Erythroblast (primary cell): ENCODE measurements around the gene SLC4A8.
"Not testable (repeated sequence)": the region's sequence is repeated elsewhere in the genome, so short reads cannot be mapped to it uniquely, and the experiment has no call there.

Source experiments
- DNase-seq, 2 experiments: peaks; one replicate each; lab custom pipeline; 2025; lab: John Stamatoyannopoulos, UW
- GATA1 ChIP-seq: IDR thresholded peaks from 2 replicates; pipeline ENCODE4 v1.6.1; 2011; ENCODE audit warnings: low read depth, mild to moderate bottlenecking, control low read depth, low read length, moderate library complexity
- POLR2A ChIP-seq: IDR thresholded peaks from 2 replicates; pipeline ENCODE4 v1.6.1; 2011; ENCODE audit warnings: mild to moderate bottlenecking, low read length

The SLC4A8 gene

DNA sequence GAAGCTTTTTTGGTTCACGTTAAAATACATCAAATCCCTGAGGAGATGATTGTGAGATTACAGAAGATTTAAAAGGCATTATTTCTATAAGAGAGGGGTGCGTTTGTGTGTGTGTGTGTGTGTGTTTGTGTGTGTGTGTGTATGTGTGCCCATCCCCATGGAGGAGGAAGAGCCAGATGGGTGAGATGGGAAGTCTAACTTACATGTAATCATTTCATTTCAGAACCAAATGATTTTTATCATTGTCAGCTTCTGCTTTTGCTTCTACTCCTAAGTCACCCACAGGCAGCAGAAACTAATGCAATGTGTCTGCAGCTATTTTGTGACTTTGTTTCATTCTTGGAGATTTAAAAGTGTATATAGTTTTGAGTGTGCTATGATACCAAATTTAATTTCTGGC lies 68.7 kb downstream of the SLC4A8 start:
- DNase-seq: no peak
- TF ChIP-seq POLR2A: no peak
- TF ChIP-seq GATA1: no peak

- DNase-seq: no peak
- no peak for TF ChIP-seq GATA1
- TF ChIP-seq POLR2A: no peak
Observed at GRCh38 chr12:51496895-51497294, 72.3 kb downstream of the SLC4A8 start.

- no peak for DNase-seq
- TF ChIP-seq GATA1: no peak
- no peak for TF ChIP-seq POLR2A
Observed at GRCh38 chr12:51504851-51505250, 80.2 kb downstream of the SLC4A8 start.

DNA sequence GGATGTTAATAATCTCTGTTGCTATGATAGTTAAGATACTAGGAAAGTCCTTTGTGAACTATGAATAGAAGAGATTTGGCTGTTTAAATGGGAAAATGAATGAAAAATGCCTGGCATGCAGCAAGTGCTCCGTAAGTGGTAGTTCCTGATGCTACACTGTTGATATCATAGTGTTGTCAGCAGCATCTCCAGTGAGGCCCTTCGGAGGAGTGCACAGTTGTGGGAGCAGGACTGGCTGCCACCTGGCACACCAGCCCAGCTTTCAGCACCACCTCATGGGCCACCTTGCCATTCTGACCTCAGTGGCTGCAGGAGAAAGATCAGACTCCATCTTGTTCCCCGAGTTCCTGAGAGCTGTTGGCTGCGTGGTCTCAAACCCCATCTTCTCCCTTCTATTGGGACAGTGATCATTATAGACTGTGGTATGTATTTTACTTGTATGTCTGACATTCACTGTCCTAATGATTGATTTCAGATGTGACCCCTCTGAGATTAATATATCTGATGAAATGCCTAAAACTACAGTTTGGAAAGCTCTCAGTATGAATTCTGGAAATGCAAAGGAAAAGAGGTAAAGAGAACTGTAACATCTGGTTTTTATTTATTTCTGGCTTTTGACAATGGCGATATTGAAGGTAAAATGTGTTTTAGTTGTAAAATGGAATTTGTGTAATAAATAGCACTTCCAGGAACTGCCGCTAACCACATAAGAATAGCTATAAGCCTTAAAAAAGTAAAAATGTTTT lies 80.9 kb downstream of the SLC4A8 start:
- DNase-seq: no peak
- TF ChIP-seq GATA1: no peak

GRCh38 chr12:51507178-51507577 lies 82.5 kb downstream of the SLC4A8 start:
- DNase-seq: no peak
- TF ChIP-seq POLR2A (no peak), GATA1 (no peak)

GRCh38 chr12:51508285-51508684 lies 83.7 kb downstream of the SLC4A8 start:
- TF ChIP-seq GATA1 (no peak), POLR2A (no peak)
- no peak for DNase-seq

- no peak for DNase-seq
- TF ChIP-seq GATA1 (no peak), POLR2A (no peak)
Observed at GRCh38 chr12:51511546-51512260, 87.1 kb downstream of the SLC4A8 start.

GRCh38 chr12:51512438-51512837 lies 87.8 kb downstream of the SLC4A8 start:
- DNase-seq: no peak
- TF ChIP-seq GATA1 (no peak), POLR2A (no peak)

- not testable (repeated sequence) for DNase-seq
Observed at GRCh38 chr12:51515037-51515436, 90.4 kb downstream of the SLC4A8 start.

DNA sequence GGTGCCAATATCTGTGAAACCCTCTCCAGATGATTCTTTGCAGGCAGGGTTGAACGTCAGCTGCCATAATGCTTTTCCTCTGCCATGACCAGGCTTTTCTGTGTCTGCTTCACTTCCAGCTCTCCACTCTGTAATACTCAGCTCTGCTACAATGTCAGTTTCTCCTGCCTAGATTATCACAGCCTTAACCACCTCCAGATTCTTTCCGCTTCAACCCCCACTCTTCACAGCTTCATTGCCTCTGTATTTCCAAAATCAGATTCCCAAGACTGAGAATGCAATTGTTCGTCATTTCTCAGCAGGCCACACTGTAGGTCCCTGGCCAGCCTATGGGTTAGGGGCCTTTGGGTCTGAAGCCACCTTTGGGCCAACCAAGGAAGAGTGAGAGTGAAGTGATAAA lies 92.7 kb downstream of the SLC4A8 start:
- DNase-seq: no peak
- TF ChIP-seq POLR2A (no peak), GATA1 (no peak)

DNA sequence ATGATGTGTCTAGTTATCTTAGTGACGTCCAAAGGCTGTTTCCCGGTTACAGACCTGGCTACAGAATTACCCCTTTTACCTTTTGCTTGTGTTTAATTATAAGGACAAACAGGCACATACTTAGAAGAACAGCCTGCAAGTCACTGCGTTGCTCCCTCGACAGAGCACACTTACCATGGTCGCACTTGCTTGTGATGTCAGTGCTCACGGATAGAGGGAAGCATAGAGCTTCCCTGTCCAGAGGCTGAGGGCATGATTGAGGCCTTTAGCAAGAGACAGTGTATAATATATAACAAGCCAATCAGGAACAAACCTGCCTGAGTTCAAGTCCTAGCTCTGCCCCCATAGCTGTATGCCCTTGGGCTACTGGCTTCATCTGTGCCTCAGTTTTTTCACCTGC lies 93.2 kb downstream of the SLC4A8 start:
- no peak for TF ChIP-seq POLR2A
- TF ChIP-seq GATA1: no peak
- DNase-seq: no peak

DNA sequence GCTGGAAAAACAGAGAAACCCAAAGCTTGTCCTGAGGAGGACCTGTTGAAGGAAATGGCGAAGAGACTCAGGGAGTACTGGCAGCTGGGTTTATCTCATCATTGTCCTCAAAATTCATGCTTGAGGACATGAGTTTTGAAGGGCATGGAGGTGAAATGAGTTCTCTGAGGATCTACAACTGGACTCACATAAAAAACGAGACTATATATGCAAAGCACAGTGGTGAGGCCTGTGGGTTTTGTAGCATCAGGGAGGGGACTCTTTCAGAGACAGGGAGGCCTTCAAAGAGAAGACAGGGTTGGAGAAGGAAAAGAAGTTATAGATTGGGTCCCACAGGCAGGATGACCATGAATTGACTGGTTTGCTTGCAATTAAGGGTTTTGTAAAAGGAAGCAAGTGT lies 95.1 kb downstream of the SLC4A8 start:
- DNase-seq: no peak
- TF ChIP-seq GATA1 (no peak), POLR2A (no peak)

- no peak for TF ChIP-seq GATA1
- TF ChIP-seq POLR2A: no peak
- DNase-seq: no peak
Observed at GRCh38 chr12:51520576-51521325, 96.1 kb downstream of the SLC4A8 start.

GRCh38 chr12:51521554-51522276 lies 97.1 kb downstream of the SLC4A8 start:
- DNase-seq: no peak
- TF ChIP-seq POLR2A: no peak
